Measurements from ENCODE around the gene APIP. TPM values are rescaled to one million over a fixed set of nuclear protein-coding genes. Genes with fewer than 3 reads are reported as not detected.
"Not testable (repeated sequence)": the region's sequence is repeated elsewhere in the genome, so short reads cannot be mapped to it uniquely, and the experiment has no call there.

Gene APIP
- total RNA-seq, 2 donors from 2014 or later: 19.8 to 30.4 TPM

DNA sequence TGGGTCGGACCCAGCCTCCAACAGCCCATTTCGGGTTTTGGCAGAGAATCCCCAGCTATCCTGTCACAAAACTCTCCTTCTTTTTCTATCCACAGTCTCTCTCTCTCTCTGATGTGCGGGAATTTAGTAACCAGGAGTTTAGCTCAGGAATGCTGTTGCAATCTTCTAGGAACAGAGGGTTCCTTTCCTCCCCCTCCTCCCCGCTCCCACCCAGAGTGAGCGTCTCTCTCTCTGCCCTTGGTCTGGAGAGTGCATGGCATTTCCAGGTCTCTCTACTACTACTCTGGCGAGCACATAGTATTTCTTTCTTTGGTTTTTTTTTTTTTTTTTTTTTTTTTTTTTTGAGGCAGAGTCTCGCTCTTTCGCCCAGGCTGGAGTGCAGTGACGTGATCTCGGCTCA lies 17.7 kb downstream of the APIP start:
- intact Hi-C loops (cut with DNase I): no loop called here

DNA sequence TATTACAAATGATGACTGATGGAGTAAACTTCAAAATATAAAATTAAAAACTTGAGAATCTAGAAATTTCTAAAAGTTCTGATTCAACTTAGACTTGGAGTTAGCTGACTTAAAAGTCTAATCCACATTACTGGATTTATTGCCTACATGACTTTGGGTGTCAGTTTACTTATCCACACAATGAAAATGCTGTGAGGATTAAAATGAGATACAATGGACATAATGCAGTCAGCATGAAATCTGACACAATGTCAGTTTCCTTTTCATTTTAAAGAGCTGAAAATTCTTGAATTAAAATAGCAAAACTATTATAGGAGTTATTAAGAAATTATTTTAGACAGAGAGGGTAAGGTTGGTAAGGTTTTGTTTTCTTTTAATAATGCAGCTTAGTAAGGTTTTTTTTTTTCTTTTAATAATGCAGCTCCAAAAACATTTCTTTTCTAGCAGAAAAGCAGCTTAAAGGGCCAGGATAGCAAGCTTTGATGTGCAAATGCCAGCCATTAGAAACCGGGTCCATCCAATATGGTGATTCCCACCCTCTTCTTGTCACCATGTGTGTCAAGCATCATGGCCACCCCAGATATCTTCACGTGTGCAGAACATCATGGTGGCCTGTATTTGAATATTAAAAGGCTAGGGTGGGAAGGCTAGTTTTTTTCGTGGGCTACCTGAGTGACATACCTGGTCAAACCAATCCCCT lies 18.9 kb downstream of the APIP start:
- ATAC-seq (no peak), DNase-seq (no peak)
- intact Hi-C loops (cut with DNase I): no loop called here

More for the DNA sequence above, 17.7 kb downstream of the APIP start:
- no peak for DNase-seq
- ATAC-seq: no peak

DNA sequence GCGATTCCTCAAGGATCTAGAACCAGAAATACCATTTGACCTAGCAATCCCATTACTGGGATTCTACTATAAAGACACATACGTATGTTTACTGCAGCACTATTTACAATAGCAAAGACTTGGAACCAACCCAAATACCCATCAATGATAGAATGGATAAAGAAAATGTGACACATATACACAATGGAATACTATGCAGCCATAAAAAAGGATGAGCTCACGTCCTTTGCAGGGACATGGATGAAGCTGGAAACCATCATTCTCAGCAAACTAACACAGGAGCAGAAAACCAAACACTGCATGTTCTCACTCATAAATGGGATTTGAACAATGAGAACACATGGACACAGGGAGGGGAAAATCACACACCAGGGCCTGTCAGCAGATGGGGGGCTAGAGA lies 20.0 kb downstream of the APIP start:
- ATAC-seq; DNase-seq; intact Hi-C loops (cut with DNase I): not testable (repeated sequence)

DNA sequence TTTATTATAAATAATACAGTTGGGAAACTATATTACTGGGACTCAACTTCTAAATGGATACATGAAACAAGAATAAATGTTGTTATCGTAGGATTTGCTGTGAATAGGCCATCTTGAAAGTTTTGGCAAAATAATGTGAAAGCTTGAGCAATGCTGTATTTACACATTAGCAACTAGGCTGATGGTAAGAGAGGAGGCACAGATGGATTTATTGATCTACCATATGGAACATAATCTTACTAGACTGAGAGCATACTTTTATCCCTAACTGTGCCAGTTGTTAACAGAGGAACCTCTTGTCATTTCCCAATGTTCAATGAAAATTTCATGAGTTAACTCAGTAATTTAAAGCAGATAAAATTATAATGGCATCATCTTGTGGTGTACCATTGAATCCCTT lies 22.8 kb downstream of the APIP start:
- intact Hi-C loops (cut with DNase I): loop anchor here in 1 of 2 donors (5.0 kb wide), 1 partner anchor 306 kb away; no protein-coding TSS in a partner anchor
- no peak for DNase-seq
- ATAC-seq: no peak

DNA sequence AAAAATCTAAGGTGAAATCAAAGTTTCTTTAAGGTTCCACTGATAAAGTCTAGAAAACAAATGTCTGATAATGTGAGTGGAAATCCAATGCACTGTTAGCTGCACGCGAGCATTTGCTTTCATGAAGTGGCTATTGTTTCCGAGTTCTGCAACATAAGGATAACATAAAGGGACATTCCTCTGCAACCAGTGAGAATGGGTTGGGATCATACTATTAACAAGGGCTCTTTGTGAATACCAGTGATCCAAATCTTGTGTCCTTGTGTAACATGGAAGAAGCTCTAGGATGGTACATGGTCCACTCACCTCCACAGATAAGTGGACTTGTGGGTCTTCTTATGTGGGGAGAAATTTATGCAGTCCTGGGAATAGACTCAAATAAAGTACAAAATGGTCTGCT lies 24.6 kb downstream of the APIP start:
- intact Hi-C loops (cut with DNase I): loop anchor here (1.0 to 5.0 kb wide), 2 partner anchors 304 to 306 kb away; no protein-coding TSS in a partner anchor
- ATAC-seq (no peak), DNase-seq (no peak)

DNA sequence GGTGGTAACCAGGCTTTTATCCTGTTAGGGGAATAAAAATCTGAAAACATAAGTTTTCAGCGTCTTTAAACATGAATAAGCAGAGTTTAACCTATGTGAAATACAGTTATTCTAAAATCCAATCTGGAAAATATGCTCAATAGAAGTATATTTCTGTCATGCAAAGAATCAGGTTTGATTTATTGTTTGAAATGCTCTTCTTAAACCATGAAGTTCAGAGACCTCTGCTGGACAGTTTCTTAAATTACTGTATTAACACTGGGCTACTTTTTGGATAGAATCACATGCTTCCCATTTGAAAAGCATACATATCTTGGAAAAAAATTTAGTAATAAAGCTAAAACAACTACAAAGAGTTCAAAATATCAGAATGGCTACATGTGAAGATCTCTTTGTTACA lies 25.4 kb downstream of the APIP start:
- DNase-seq (no peak), ATAC-seq (no peak)
- intact Hi-C loops (cut with DNase I): loop anchor here (1.0 to 5.0 kb wide), 2 partner anchors 304 to 306 kb away; no protein-coding TSS in a partner anchor

DNA sequence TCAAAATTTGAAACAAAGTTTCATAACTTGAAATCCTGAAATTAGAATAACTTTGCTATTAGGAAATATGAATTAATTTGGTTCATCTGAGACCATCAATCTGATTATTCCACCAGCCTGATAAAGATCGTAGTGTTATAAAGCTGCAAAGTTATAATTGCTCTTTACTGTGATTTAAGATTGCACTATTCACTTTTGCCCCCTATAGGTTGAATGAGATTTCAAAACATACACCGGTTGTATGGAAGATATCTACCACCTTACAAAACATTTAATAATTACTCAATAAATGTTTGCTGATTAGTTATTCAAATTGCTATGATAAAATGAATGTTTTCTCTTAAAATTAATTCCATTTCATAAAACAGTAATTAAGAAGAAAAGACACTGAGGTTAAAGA lies 26.1 kb downstream of the APIP start:
- intact Hi-C loops (cut with DNase I): loop anchor here in 1 of 2 donors (5.0 kb wide), 1 partner anchor 303 kb away; no protein-coding TSS in a partner anchor
- DNase-seq (no peak), ATAC-seq (no peak)

DNA sequence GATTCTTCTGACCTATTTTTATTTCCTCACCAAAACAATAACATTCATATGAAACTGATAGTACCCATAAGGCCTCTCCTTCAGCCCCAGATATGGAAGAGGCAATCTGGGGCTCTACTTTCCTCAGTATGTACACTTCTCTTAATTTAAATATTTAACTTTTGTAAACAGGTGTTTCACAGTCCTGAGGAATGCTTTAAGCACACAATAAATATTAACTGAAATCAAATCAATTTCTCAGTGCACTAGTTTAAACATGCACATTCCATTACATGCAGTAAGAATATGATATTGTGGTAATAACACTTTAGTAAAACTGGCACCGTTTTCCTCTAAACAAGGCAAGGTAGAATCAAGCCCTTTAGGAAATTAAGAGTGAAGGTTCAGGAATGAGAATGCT lies 28.9 kb downstream of the APIP start:
- ATAC-seq: no peak
- no peak for DNase-seq
- intact Hi-C loops (cut with DNase I): no loop called here

DNA sequence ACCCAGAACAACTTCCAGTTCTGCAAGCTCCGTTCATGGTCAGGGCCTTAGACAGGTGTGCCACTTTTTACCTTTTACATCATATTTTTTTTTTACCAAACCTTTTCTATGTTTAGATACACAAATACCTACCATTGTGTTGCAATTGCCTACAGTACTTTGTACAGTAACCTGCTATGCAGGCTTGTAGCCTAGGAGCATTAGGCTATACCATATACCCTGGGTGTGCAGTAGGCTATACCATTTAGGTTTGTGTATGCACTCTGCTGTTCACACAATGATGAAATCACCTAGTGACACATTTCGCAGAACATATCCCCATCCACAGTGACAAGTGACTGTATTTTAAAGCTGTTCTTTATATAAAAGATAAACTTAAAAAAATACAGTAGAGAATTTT lies 29.6 kb downstream of the APIP start:
- DNase-seq: no peak
- intact Hi-C loops (cut with DNase I): no loop called here
- no peak for ATAC-seq

DNA sequence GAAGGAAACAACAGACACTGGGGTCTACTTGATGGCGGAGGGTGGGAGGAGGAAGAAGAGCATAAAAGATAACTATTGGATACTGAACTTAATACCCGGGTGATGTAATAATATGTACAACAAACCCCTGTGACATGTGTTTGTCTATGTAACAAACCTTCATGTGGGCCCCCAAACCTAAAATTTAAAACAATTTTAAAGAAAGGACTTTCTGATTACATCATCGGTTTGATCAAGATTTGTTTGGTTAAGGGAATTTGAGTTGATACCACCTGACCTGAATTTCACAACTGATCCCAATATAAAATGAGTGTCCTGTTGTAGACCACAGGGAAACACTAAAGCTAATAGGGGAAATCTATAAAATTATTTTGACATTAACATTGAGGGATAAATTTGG lies 34.3 kb downstream of the APIP start:
- ATAC-seq (no peak), DNase-seq (no peak)
- intact Hi-C loops (cut with DNase I): no loop called here

DNA sequence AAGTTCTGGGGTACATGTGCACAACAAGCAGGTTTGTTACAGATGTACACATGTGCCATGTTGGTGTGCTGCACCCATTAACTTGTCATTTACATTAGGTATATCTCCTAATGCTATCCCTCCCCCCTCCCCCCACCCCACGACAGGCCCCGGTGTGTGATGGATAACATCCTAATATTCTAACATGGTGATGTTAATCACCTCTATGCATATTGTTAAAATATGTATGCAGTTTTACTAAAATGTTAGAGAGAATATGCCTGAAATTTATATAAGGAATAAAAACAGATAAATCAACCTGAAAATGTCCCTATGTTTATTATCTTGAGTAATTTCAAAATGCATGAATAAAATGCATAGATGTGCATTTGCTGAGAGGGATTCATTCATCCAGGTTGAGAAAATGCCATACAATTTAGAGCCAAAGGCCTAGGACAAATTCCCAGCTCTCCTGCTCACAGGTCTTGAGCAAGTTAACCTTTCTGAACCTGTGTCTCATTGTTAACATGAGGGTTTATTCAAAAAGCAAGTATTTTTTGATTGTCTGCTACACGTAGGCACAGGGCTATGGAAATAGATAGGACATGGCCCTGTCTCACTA lies 38.7 kb downstream of the APIP start:
- DNase-seq (no peak), ATAC-seq (no peak)
- intact Hi-C loops (cut with DNase I): no loop called here

DNA sequence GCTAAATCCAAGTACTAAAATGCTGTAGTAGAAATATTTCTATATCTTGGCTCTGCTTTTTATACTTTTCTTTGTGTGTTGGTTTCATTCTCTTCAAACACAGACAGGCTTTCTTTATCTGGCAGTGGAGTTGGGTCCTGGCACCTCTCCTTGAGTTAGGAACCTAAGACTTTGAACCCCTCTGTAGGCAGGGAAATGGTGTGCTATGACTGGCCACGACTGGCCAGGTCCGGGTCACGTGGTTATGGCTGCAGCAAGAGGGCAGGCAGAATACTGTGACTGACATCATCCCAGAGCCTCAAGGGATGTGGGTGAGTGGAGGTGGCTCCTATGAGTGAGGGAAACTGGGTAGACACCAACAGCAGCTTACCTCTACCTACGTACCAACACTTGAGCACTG lies 42.0 kb downstream of the APIP start:
- ATAC-seq (no peak), DNase-seq (no peak)
- intact Hi-C loops (cut with DNase I): no loop called here

DNA sequence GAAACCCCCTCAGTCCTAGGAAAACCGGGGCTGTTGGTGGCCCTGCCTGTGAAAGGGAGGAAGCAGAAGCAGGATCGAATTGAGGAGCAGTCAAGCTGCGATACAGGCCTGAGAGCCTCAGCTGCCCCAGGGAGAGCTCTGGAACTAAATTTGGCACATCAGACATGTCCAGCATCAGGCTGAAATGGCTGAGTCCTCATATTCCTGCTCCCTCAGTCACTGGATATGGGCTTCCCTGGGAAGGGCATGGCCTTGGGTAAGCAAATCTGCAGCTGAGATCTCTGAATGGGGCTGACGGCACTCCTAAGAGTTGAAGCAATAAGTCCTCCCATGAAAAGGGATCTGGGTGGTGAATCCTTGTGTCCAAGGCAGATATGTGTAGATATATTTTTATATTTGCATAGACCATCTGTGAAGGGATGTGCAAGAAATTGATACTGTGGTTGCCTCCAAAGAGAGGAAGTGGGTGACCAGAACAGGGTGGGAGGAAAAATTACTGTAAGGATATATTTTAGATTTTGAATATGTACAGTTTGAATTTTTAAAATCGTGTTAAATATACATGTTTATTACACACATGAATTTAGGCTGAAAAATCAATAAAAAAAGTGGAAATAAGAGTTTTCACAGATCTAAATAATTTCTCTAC lies 45.5 kb downstream of the APIP start:
- intact Hi-C loops (cut with DNase I): no loop called here
- ATAC-seq: no peak
- DNase-seq: no peak

DNA sequence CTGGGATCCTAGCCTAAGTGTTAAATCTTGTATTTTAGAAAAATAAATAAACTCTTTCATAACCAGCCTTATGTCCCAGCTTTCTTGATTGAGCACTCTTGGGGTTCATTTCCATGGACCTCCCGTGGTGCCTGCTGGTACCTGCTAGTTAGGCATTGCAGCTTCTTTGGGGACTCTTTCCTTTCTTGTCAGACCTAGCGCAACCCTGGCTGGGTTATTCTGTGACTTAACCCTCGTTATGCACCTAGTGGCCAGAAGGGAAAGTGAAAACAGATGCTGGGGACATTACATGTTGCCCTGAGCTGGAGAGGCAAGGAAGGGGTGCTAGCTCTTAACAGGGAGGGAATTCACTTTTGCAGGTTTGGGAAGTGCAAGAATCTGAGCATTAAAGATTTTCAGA lies 46.8 kb downstream of the APIP start:
- ATAC-seq (no peak), DNase-seq (no peak)
- intact Hi-C loops (cut with DNase I): no loop called here

DNA sequence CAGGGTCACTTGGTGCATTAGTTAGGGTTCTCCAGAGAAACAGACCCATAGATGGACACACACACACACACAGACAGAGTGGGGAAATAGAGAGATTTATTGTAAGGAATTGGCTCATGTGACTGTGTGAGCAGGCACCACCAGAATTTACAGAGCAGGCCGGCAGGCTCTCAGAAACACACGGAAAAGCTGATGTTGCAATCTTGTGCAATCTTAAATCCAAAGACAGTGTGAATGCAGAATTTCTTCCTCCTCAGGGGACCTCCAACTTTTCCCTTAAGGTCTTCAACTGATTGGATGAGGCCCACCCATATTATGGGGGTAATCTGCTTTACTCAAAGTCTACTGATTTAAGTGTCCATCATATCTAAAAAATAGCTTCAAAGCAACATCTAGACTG lies 49.8 kb downstream of the APIP start:
- ATAC-seq: peak in 1 of 2 donors; percentile 15
- no peak for DNase-seq
- intact Hi-C loops (cut with DNase I): no loop called here

DNA sequence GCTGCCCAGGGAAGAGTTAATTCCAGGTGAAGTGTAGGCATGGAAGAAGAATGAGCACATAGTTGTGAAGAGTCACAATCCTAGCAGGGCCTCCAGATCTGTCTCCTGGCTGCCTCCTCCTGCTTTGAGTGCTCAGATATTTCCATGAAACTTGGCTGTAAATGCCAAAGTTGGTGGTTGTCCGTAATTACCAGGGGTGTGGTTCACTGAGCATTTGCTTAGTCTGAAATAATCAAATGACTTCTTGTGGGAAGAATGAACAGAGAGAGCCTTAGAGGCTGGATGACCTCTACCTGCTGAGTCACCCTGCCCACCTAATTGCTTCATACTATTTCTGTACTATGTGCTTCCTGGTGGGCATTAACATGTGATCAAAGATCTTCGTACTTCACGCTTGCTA lies 50.9 kb downstream of the APIP start:
- DNase-seq: no peak
- intact Hi-C loops (cut with DNase I): no loop called here
- ATAC-seq: no peak

DNA sequence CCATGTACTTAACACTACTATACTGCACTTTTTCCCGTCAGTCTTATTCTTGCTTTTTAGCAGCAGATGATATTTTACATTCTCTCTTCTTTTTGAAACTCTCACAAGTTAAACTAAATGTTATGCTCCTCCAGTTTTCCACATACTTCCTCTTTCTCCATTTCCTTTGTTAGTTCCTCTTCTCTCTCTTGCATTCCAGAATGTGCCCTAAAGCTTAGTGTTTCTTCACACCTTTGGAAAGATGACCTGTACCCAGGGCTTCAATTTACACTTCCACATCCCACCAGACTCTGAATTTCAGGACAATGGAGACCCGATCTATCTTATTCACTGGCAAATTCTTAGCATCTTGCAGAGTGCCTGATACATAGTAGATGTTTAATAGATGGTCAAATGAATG lies 51.8 kb downstream of the APIP start:
- intact Hi-C loops (cut with DNase I): no loop called here
- no peak for ATAC-seq
- no peak for DNase-seq

DNA sequence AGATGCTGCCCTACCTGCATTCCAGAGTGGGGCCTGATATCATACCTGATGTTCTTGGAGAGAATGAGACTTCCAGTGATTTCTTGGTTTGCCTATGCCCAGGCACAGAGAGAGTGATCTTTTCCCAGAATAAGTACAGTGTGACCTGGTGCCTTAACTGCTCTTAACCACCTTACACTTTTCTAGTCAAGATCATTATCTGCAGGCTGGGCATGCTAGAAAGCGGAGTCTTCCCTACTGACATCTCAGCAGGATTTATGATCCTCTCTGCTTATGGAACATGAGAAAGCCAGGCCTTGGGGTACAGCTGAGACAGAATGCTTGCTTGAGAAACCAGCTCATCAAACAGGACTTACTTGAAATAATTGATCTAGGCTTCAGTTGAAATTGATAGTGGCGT lies 53.1 kb downstream of the APIP start:
- DNase-seq (no peak), ATAC-seq (no peak)
- intact Hi-C loops (cut with DNase I): no loop called here

DNA sequence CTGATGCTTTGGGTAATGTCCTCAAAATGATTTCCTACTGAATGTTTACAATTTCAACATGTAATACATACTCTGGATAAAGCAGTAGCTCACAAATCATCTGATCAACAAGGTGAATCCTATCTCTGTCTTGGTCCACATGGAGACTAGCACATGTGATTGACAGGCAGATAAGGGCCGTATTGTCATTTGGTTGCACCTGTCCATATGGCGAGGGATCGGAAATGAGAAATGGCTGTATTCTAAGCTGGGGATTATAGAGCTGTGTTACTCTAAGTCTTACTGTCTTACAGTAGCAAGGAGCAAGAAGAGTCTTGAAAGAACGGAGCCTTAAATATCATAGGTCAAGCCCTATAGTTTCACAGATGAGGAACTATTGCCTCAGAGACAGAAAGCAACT lies 55.7 kb downstream of the APIP start:
- no peak for ATAC-seq
- no peak for DNase-seq
- intact Hi-C loops (cut with DNase I): no loop called here

DNA sequence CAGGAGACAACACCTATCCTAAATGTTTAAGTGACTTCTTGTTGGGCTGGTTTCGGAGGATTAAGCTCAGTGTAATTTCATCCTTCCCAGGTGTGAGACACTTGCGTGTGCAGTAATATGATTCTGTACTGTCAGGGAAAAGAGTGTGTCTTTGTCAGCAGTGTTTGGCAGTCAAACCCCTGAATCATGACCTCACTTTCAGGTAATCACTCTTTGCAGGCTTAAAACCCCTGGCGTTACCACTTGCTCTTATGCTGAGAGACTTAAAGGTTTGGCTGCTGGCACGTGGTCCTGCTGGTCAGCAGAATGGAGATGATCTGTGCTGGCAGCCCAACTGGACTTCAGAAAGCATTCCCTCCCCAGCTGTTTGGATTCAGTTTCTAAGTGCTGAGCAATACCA lies 56.1 kb downstream of the APIP start:
- ATAC-seq (no peak), DNase-seq (no peak)
- intact Hi-C loops (cut with DNase I): no loop called here

DNA sequence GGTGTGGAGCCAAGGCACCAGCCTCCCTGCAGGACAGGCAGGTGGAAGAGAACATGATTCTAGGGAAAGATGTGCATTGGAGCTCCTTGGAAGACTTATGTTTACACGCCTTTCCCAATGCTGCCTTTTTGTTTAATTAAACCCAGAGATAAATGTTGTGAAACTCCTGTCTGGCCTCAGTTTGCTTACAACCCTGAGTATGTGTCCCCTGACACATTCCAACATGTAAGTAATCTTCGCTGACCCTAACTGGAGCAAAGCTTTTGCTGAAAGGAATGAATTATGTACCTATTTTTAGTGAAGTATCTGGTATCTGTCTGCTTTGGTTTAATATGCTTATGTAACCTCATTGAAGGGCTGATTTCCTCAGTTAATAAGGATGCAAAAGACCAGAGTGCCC lies 56.7 kb downstream of the APIP start:
- intact Hi-C loops (cut with DNase I): no loop called here
- DNase-seq (no peak), ATAC-seq (no peak)
